ENCODE results near the gene TSPAN14.

Gene TSPAN14

GRCh38 chr10:80554050-80554449 lies 99.9 kb downstream of the TSPAN14 start:
- DNase-seq, result no peak

GRCh38 chr10:80555415-80555814 lies 101.3 kb downstream of the TSPAN14 start:
- no peak for DNase-seq

GRCh38 chr10:80561950-80562349 lies 107.8 kb downstream of the TSPAN14 start:
- no peak for DNase-seq

- DNase-seq, result no peak
These were observed 113.2 kb downstream of the TSPAN14 start for GRCh38 chr10:80567292-80567691.

- DNase-seq, result no peak
These were observed 115.2 kb downstream of the TSPAN14 start for GRCh38 chr10:80569131-80569895.

GRCh38 chr10:80571352-80571751 lies 117.2 kb downstream of the TSPAN14 start:
- DNase-seq, result no peak

- no peak for DNase-seq
These were observed 125.2 kb downstream of the TSPAN14 start for GRCh38 chr10:80579181-80579763.

- DNase-seq, result no peak
These were observed 125.9 kb downstream of the TSPAN14 start for GRCh38 chr10:80579849-80580637.

- DNase-seq, result no peak
These were observed 126.7 kb downstream of the TSPAN14 start for GRCh38 chr10:80580638-80581468.

GRCh38 chr10:80581469-80581835 lies 127.3 kb downstream of the TSPAN14 start:
- no peak for DNase-seq

- DNase-seq, result no peak
These were observed 128.3 kb downstream of the TSPAN14 start for GRCh38 chr10:80582286-80582960.

Data from SHP77 (cell line).